Bronchial epithelial cell (primary cell): ENCODE data around the gene TXNRD2. TPM values are rescaled to one million over a fixed set of nuclear protein-coding genes. Genes with fewer than 3 reads are reported as not detected.

ENCODE experiments used
- DNase-seq: peaks from one replicate; pipeline ENCODE4 v3.0.0-alpha.2; 2010; ENCODE audit warnings: low read depth
- FAIRE-seq: peaks from 2 replicates; lab custom pipeline; 2011; peaks lifted over from hg19 to GRCh38; lab: Jason Lieb, UNC
- H3K27me3 ChIP-seq: 2 replicates; pipeline ENCODE4 v1.5.1; 2011; ENCODE audit warnings: low read length; ENCODE audit not compliant: control insufficient read depth, insufficient read depth
- H3K36me3 ChIP-seq: 2 replicates; pipeline ENCODE4 v1.5.1; 2011; ENCODE audit warnings: low read length; ENCODE audit not compliant: control insufficient read depth, insufficient read depth
- H3K4me3 ChIP-seq: 2 replicates; pipeline ENCODE4 v1.5.1; 2011; ENCODE audit warnings: mild to moderate bottlenecking, low read depth, low read length, control low read depth
- CTCF ChIP-seq: IDR thresholded peaks from 2 replicates; pipeline ENCODE4 v1.5.1; 2011; ENCODE audit warnings: mild to moderate bottlenecking, moderate library complexity, low read length, control low read depth, inconsistent platforms; ENCODE audit not compliant: insufficient read depth, severe bottlenecking
- total RNA-seq: library from RNA; depleted of rRNA; stranded (reverse); fragments of >200 nt; gene quantifications from 2 replicates; pipeline ENCODE4 v1.2.1, GENCODE V29; 2014

TXNRD2 gene
- 12.9 and 19.1 TPM in 2 replicates for total RNA-seq

GRCh38 chr22:19941365-19942082, at the start of gene TXNRD2, which contains the start of gene COMT:
TXNRD2 (minus strand) TSS chr22:19941818; CDS start chr22:19941803, 15 bp downstream.
COMT (plus strand) TSS chr22:19941772; CDS start chr22:19962527, 20,755 bp downstream.
- FAIRE-seq (no peak), DNase-seq (no peak)

GRCh38 chr22:19991395-19991644, 49.7 kb upstream of the TXNRD2 start:
- DNase-seq (no peak), FAIRE-seq (peak; percentile 62)
- Histone ChIP-seq H3K4me3 (no peak overlapping the region), H3K36me3 (no peaks in the 10 kb centered on the region), H3K27me3 (no peaks in the 10 kb centered on the region)
- no peak for TF ChIP-seq CTCF

More at GRCh38 chr22:19941365-19942082, at the start of gene TXNRD2, which contains the start of gene COMT:
- peak; percentile 10 for TF ChIP-seq CTCF
- Histone ChIP-seq H3K4me3 (peak within 1 kb of the TSS; percentile 65), H3K27me3 (no peaks in the 10 kb centered on the region), H3K36me3 (peaks cover 1% of the 10 kb centered on the region)

DNA sequence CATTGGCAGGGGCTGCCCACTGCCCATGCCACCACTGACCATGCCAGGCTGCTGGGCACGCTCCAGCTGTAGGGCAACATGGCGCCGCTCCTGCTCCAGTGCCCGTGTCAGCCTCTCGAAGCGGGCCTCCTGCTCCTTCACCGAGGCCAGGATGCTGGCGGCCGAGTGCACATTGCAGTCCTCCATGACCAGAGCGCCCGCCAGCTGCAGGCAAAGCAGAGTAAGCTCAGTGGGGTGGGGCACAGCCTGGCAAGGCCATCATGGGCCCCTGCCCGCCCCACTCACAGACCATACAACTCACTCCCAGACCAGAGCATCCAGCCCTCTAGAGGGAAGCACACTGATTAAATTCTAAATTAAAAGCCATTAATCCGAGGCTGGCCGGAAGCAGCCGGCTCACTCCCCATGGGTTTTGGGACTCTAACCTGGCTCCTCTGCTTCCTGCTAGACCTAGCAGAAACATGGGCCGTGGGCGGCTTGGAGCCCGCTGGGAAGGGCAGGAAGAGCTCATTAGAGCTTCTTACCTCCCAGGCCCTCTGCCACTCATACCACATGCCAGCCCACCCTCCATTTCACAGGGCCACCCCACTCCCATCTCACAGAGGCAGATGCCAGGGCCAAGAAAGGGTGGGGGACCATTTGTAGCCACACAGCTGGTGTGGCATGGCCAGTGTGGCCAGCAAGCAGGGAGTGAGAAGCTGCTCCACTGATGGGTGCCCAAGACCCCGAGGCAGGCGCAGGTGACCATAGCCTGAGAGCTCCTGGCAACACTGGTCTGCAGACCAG, 49.2 kb upstream of the TXNRD2 start:
- Histone ChIP-seq H3K27me3 (no peaks in the 10 kb centered on the region), H3K4me3 (no peak overlapping the region), H3K36me3 (no peaks in the 10 kb centered on the region)
- FAIRE-seq (no peak), DNase-seq (no peak)
- no peak for TF ChIP-seq CTCF

GRCh38 chr22:19990188-19990587, 48.6 kb upstream of the TXNRD2 start:
- Histone ChIP-seq H3K27me3 (no peaks in the 10 kb centered on the region), H3K4me3 (no peak overlapping the region), H3K36me3 (no peaks in the 10 kb centered on the region)
- no peak for TF ChIP-seq CTCF
- DNase-seq (no peak), FAIRE-seq (peak; percentile 13)

DNA sequence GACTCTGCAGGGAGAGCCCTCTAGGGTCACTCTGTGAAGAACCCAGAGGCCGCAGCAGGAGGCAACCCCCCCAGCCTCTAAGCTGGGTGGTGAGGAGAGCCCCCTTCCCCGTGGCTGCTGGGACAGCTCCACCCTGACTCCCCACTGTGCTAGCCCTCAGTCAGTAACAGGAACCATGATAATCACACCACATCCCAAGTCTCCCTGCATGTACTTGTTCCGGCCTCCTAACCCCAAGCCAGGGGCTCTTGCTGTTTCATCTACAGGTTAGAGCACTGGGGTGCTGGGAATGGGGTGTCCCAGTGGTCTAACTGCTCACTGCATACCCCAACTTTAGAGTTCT, 48.1 kb upstream of the TXNRD2 start:
- FAIRE-seq (no peak), DNase-seq (no peak)
- no peak overlapping the region for H3K4me3 ChIP-seq
- TF ChIP-seq CTCF = no peak
- H3K36me3 ChIP-seq = no peaks in the 10 kb centered on the region
- H3K27me3 ChIP-seq = no peaks in the 10 kb centered on the region
